Sigmoid colon (tissue), 4 donors: Measurements from ENCODE around the gene TUT4.

Source experiments
- CTCF ChIP-seq, 4 experiments: fragments of 450-650 bp in 3 of 4; fragments of 200-600 bp in 1 of 4; IDR thresholded peaks; one replicate each; pipeline ENCODE4 v1.5.1; 2016 to 2019; ENCODE audit warnings: antibody characterized with exemption in 4 of 4, mild to moderate bottlenecking in 3 of 4, moderate library complexity in 2 of 4
- EP300 ChIP-seq, 4 donors: sonication (generic); formaldehyde crosslinking; IDR thresholded peaks; one replicate each; pipeline ENCODE4 v1.6.1; 2017; ENCODE audit warnings: antibody characterized with exemption in 4 of 4
- POLR2A ChIP-seq, 2 donors: fragments of 450-650 bp; IDR thresholded peaks; one replicate each; pipeline ENCODE4 v1.6.1; 2016; ENCODE audit warnings: antibody characterized with exemption in 2 of 2, mild to moderate bottlenecking in 2 of 2, moderate library complexity in 2 of 2
- POLR2AphosphoS5 ChIP-seq, 4 donors: sonication (generic); formaldehyde crosslinking; IDR thresholded peaks; one replicate each; pipeline ENCODE4 v1.6.1; 2017; ENCODE audit warnings: antibody characterized with exemption in 4 of 4

- TF ChIP-seq POLR2A (IDR thresholded peaks at IDR 0.05) (no peak), EP300 (IDR thresholded peaks at IDR 0.05) (no peak), CTCF (IDR thresholded peaks at IDR 0.05) (no peak), POLR2AphosphoS5 (IDR thresholded peaks at IDR 0.05) (no peak)
These were observed 39.9 kb upstream of the TUT4 start for GRCh38 chr1:52592637-52593323.
